ENCODE data around the gene FCHSD2.
"Not testable (repeated sequence)": the region's sequence is repeated elsewhere in the genome, so short reads cannot be mapped to it uniquely, and the experiment has no call there.

The FCHSD2 gene

GRCh38 chr11:73072935-73073481 lies 69.1 kb downstream of the FCHSD2 start:
- H3K4me3 ChIP-seq: no peak overlapping the region

DNA sequence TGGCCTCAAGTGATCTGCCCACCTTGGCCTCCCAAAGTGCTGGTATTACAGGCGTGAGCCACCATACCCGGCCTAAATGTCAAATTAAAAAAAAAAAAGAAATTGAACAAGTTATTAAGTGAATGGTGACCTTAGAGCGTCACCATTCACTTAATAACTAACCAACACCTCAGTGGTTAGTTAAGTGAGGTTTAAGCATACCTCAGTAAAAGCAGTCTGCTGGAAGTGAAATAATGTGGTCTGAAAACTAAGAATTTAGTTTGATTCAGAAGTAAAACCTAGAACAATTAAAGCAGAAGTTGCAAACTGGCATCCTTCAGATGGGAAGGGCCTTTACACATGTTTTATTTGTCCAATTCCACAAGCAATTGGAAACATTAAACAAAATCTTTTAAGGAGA lies 71.5 kb downstream of the FCHSD2 start:
- no peaks in the 10 kb centered on the region for H3K4me1 ChIP-seq
- in situ Hi-C loops (cut with MboI; ENCODE audit: low sequenced_read_pairs): no loop called here
- no peaks in the 10 kb centered on the region for H3K36me3 ChIP-seq (replicated peaks)
- no peak overlapping the region for H3K4me3 ChIP-seq
- no peak for DNase-seq (ENCODE audit: low spot score in 2 of 2)
- H3K27me3 ChIP-seq (ENCODE audit: low read depth): no peaks in the 10 kb centered on the region
- no peaks in the 10 kb centered on the region for H3K9me3 ChIP-seq

More at GRCh38 chr11:73072935-73073481, 69.1 kb downstream of the FCHSD2 start:
- Histone ChIP-seq H3K4me1 (no peaks in the 10 kb centered on the region), H3K36me3 (replicated peaks) (peaks cover 3% of the 10 kb centered on the region; the same call in 1 of the 2 replicates), H3K27me3 (ENCODE audit: low read depth) (no peaks in the 10 kb centered on the region), H3K9me3 (peaks cover 3% of the 10 kb centered on the region)
- in situ Hi-C loops (cut with MboI; ENCODE audit: low sequenced_read_pairs): no loop called here
- no peak for DNase-seq (ENCODE audit: low spot score in 2 of 2)

GRCh38 chr11:73061857-73062424 lies 80.2 kb downstream of the FCHSD2 start:
- H3K9me3 ChIP-seq; H3K36me3 ChIP-seq (replicated peaks); DNase-seq (ENCODE audit: low spot score in 2 of 2); in situ Hi-C loops (cut with MboI; ENCODE audit: low sequenced_read_pairs); H3K4me1 ChIP-seq; H3K27me3 ChIP-seq (ENCODE audit: low read depth); H3K4me3 ChIP-seq: not testable (repeated sequence)

- in situ Hi-C loops (cut with MboI; ENCODE audit: low sequenced_read_pairs); H3K27me3 ChIP-seq (ENCODE audit: low read depth); H3K4me3 ChIP-seq; H3K4me1 ChIP-seq; H3K9me3 ChIP-seq; H3K36me3 ChIP-seq (replicated peaks); DNase-seq (ENCODE audit: low spot score in 2 of 2): not testable (repeated sequence)
These were observed 80.7 kb downstream of the FCHSD2 start for GRCh38 chr11:73061434-73061833.

- Histone ChIP-seq H3K4me1 (no peaks in the 10 kb centered on the region), H3K27me3 (ENCODE audit: low read depth) (no peaks in the 10 kb centered on the region), H3K9me3 (no peaks in the 10 kb centered on the region), H3K36me3 (replicated peaks) (no peaks in the 10 kb centered on the region), H3K4me3 (no peak overlapping the region)
- in situ Hi-C loops (cut with MboI; ENCODE audit: low sequenced_read_pairs): no loop called here
- no peak for DNase-seq (ENCODE audit: low spot score in 2 of 2)
These were observed 82.2 kb downstream of the FCHSD2 start for GRCh38 chr11:73059915-73060314.

GRCh38 chr11:73058989-73059674 lies 83.0 kb downstream of the FCHSD2 start:
- in situ Hi-C loops (cut with MboI; ENCODE audit: low sequenced_read_pairs): no loop called here
- no peak overlapping the region for H3K4me3 ChIP-seq
- H3K9me3 ChIP-seq: no peaks in the 10 kb centered on the region
- no peaks in the 10 kb centered on the region for H3K4me1 ChIP-seq
- no peaks in the 10 kb centered on the region for H3K27me3 ChIP-seq (ENCODE audit: low read depth)
- no peaks in the 10 kb centered on the region for H3K36me3 ChIP-seq (replicated peaks)
- no peak for DNase-seq (ENCODE audit: low spot score in 2 of 2)

DNA sequence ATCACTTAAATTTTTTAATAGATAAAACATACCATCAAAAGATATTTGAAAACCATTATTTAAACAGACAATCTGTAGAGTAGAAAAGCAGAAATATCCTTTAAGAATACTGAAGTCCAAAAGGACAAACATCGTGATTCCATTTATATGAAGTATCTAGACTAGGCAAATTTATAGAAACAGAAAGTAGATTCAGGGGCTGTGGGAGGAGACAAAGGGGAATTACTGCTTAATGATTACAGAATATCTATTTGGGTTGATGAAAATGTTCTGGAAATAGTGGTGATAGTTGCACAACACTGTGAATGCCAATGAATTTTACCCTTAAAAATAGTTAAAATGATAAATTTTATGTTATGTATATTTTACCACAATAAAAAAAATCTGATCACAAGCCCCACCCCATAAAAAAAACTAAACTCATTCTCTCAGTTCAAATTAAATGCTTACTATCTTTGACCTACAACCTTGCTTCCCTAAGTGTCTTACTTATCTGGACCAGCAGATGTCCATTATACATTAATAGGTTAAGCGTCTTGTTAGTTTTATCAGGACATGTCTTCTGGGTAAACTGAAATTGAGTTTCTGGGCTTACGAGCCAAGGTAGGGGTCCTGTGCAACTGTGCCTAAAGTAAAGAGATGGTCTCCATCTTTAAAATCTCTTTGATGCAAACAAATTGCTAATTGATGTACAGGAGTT lies 86.3 kb downstream of the FCHSD2 start:
- no peak for DNase-seq (ENCODE audit: low spot score in 2 of 2)
- in situ Hi-C loops (cut with MboI; ENCODE audit: low sequenced_read_pairs): no loop called here
- Histone ChIP-seq H3K4me1 (0 out of 2 replicates have a peak, but pooled peaks cover 2% of the 10 kb centered on the region), H3K4me3 (no peak overlapping the region), H3K27me3 (ENCODE audit: low read depth) (no peaks in the 10 kb centered on the region), H3K36me3 (replicated peaks) (no peaks in the 10 kb centered on the region), H3K9me3 (no peaks in the 10 kb centered on the region)

DNA sequence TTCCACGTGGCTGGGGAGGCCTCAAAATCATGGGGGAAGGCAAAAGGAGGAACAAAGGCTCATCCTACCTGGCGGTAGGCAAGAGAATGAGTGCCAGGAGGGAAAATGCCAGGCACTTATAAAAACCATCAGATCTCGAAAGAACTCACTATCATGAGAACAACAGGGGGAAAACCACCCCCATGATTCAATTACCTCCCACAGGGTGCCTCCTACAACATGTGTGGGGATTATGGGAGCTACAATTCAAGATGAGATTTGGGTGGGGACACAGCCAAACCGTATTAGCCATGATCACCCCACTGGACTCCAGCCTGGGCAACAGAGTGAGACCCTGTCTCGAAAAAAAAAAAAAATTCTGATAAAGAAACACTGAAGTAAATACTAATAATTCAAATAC lies 87.1 kb downstream of the FCHSD2 start:
- H3K4me1 ChIP-seq: 0 out of 2 replicates have a peak, but pooled peaks cover 2% of the 10 kb centered on the region
- H3K27me3 ChIP-seq (ENCODE audit: low read depth): no peaks in the 10 kb centered on the region
- in situ Hi-C loops (cut with MboI; ENCODE audit: low sequenced_read_pairs): no loop called here
- H3K36me3 ChIP-seq (replicated peaks): no peaks in the 10 kb centered on the region
- no peak for DNase-seq (ENCODE audit: low spot score in 2 of 2)
- H3K4me3 ChIP-seq: no peak overlapping the region
- H3K9me3 ChIP-seq: no peaks in the 10 kb centered on the region

DNA sequence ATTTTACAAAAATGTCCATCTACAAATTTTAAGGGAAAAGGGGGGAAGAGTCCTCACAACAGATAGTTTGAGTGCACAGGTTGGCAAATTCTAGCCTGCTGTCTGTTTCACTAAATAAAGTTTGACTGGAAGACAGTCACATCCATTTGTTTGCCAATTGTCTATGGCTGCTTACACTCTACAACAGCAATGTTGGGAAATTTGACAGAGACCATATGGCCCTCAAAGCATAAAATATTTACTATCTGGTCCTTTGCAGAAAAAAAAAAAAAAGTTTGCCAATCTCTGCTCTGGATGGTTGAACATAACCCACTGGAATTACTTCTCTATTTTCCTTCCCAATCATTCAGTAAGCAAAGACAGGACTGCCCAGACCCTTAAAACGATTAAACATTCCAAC lies 88.2 kb downstream of the FCHSD2 start:
- no peak overlapping the region for H3K4me3 ChIP-seq
- 0 out of 2 replicates have a peak, but pooled peaks cover 2% of the 10 kb centered on the region for H3K4me1 ChIP-seq
- no peaks in the 10 kb centered on the region for H3K36me3 ChIP-seq (replicated peaks)
- no peaks in the 10 kb centered on the region for H3K27me3 ChIP-seq (ENCODE audit: low read depth)
- no peak for DNase-seq (ENCODE audit: low spot score in 2 of 2)
- no peaks in the 10 kb centered on the region for H3K9me3 ChIP-seq
- in situ Hi-C loops (cut with MboI; ENCODE audit: low sequenced_read_pairs): no loop called here

DNA sequence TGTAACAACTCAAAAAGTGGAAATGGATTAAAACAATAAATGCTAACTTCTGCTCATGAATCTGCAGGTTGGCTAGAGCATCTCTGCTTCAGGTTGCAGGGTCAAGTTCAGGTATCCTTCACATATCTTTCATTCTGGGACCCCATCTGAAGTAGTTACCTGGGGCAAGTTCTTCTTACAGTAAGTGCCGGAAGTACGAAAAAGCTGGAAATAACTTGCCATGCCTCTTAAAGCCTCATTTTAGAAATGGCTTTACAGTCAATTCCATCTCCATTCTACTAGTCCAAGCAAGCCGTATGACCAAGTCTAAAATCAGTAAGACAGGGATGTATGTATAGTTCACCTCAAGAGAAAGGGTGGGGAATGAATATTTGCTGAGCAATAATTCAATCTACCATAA lies 93.7 kb downstream of the FCHSD2 start:
- H3K36me3 ChIP-seq (replicated peaks): no peaks in the 10 kb centered on the region
- DNase-seq (ENCODE audit: low spot score in 2 of 2): no peak
- H3K27me3 ChIP-seq (ENCODE audit: low read depth): no peaks in the 10 kb centered on the region
- in situ Hi-C loops (cut with MboI; ENCODE audit: low sequenced_read_pairs): no loop called here
- no peak overlapping the region for H3K4me3 ChIP-seq
- 0 out of 2 replicates have a peak, but pooled peaks cover 2% of the 10 kb centered on the region for H3K4me1 ChIP-seq
- no peaks in the 10 kb centered on the region for H3K9me3 ChIP-seq

DNA sequence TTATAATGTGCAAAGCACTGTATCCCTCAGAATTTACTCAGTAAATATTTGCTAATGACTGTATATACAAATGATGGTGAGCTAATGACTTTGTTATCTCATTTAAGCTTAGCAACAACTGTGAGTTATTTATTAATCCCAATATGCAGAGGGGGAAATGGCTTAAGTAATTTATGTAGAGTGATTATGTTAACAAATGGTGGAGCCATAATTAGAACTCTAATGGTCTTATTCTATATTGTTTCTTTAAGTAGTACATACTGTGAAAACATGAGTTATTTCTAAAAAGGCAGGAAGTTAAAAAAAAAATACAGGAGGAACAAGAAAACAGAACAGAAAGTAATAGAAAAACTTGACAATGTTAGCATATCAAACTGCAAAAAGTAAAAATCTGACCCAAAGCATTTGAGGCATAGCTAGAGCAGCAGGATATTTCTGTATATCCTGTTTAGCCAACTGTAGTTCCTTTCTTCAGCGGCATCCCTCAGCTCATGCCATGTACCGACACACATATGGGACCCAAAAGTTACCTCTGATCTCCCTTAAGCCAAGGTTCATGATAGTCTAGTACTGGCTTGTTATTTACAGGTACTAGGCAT lies 94.2 kb downstream of the FCHSD2 start:
- in situ Hi-C loops (cut with MboI; ENCODE audit: low sequenced_read_pairs): no loop called here
- Histone ChIP-seq H3K4me1 (0 out of 2 replicates have a peak, but pooled peaks cover 2% of the 10 kb centered on the region), H3K36me3 (replicated peaks) (no peaks in the 10 kb centered on the region), H3K27me3 (ENCODE audit: low read depth) (no peaks in the 10 kb centered on the region), H3K4me3 (no peak overlapping the region), H3K9me3 (no peaks in the 10 kb centered on the region)
- DNase-seq (ENCODE audit: low spot score in 2 of 2): no peak

DNA sequence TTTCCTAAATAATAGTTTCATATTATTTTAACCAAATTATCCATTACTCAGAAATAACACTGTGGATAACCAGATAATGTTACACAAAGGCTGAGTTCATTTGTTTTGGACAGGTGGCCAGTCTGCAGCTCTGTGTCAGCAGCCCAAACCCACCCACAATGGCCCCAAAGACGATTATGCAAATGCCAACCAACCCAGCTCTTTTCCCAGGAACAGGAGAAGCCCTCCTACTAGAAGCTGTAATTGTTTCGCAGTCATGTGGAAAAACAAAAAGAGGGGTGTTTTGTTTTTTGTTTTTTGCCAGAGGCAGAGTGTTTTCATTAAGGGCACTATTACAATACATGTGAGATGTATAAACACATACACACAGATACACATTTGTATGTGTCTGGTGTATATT lies 102.1 kb downstream of the FCHSD2 start:
- Histone ChIP-seq H3K9me3 (0 out of 2 replicates have a peak, but pooled peaks cover 3% of the 10 kb centered on the region), H3K27me3 (ENCODE audit: low read depth) (no peaks in the 10 kb centered on the region), H3K4me1 (no peaks in the 10 kb centered on the region), H3K36me3 (replicated peaks) (no peaks in the 10 kb centered on the region), H3K4me3 (no peak overlapping the region)
- in situ Hi-C loops (cut with MboI; ENCODE audit: low sequenced_read_pairs): no loop called here
- no peak for DNase-seq (ENCODE audit: low spot score in 2 of 2)

- no peaks in the 10 kb centered on the region for H3K36me3 ChIP-seq (replicated peaks)
- no peaks in the 10 kb centered on the region for H3K4me1 ChIP-seq
- no peaks in the 10 kb centered on the region for H3K9me3 ChIP-seq
- no peak for DNase-seq (ENCODE audit: low spot score in 2 of 2)
- H3K4me3 ChIP-seq: no peak overlapping the region
- in situ Hi-C loops (cut with MboI; ENCODE audit: low sequenced_read_pairs): no loop called here
- H3K27me3 ChIP-seq (ENCODE audit: low read depth): no peaks in the 10 kb centered on the region
These were observed 107.3 kb downstream of the FCHSD2 start for GRCh38 chr11:73034777-73035176.

DNA sequence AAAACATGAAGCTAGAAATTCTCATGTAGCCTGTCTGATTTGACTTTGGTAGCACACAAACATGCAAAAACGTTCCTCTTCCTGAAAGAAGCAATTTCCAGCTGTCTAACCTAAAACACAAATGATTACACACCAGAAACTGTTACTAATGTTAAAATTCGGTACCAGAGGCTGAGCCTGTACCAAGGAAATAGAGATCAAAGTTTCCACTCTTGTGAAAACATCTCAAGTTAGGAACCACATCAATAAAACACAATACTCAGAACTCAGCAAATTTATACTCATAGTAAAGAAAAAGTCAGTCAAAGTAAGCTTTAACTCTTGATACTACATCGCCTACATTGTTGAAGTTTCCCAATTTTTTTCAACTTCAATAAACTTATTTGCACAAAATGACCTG lies 107.8 kb downstream of the FCHSD2 start:
- H3K9me3 ChIP-seq: no peaks in the 10 kb centered on the region
- DNase-seq (ENCODE audit: low spot score in 2 of 2): no peak
- H3K4me3 ChIP-seq: no peak overlapping the region
- H3K4me1 ChIP-seq: no peaks in the 10 kb centered on the region
- no peaks in the 10 kb centered on the region for H3K27me3 ChIP-seq (ENCODE audit: low read depth)
- in situ Hi-C loops (cut with MboI; ENCODE audit: low sequenced_read_pairs): no loop called here
- H3K36me3 ChIP-seq (replicated peaks): no peaks in the 10 kb centered on the region

Data from HAP-1 (cell line).